Measurements from ENCODE around the gene KCTD16.

Gene KCTD16

DNA sequence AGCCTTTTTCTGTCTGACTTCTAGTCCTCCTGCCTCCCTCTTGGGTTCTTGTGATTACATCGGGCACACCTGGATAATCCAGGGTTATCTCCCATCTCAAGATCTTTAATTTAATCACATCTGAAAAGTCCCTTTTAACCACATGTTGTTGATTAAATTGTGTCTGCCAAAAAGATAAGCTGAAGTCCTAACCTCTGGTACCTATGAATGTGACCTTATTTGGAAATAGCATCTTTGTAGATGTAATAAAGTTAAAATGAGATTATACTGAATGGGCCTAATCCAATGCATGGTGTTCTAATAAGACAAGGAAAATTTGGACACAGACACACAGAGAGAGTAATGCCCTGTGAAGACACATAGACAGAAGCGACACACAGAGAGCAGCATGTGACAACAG is 232.4 kb downstream of the KCTD16 start:
- H3K79me2 ChIP-seq (ENCODE audit: insufficient read depth, low read length): no peaks in the 10 kb centered on the region
- H3K27me3 ChIP-seq (ENCODE audit: insufficient read depth, low read length, poor library complexity): peaks cover 5% of the 10 kb centered on the region
- H3K27ac ChIP-seq (ENCODE audit: low read length): no peak overlapping the region
- no peak for TF ChIP-seq EZH2 (IDR thresholded peaks at IDR 0.05; ENCODE audit: borderline replicate concordance, low read depth, low read length, severe bottlenecking)
- no peak for TF ChIP-seq CTCF (IDR thresholded peaks at IDR 0.05; ENCODE audit: borderline replicate concordance, extremely low read depth, low read length, poor library complexity, severe bottlenecking)
- no peaks in the 10 kb centered on the region for H3K4me1 ChIP-seq (ENCODE audit: insufficient read depth, low read length)
- ATAC-seq (ENCODE audit: insufficient read depth, low read depth): no peak
- DNase-seq: no peak
- no peak overlapping the region for H3K9ac ChIP-seq (ENCODE audit: low read depth, low read length)
- H3K9me3 ChIP-seq (ENCODE audit: insufficient read depth, low read length, severe bottlenecking): no peaks in the 10 kb centered on the region
- no peak overlapping the region for H3K4me3 ChIP-seq (ENCODE audit: low read depth in 1 of 2, low read length in 2 of 2)
- H2AFZ ChIP-seq (ENCODE audit: low read depth, low read length): no peak overlapping the region
- no peak overlapping the region for H3K4me2 ChIP-seq (ENCODE audit: insufficient read depth, low read length)
- H4K20me1 ChIP-seq (ENCODE audit: insufficient read depth, low read length): no peaks in the 10 kb centered on the region
- H3K36me3 ChIP-seq (ENCODE audit: insufficient read depth, low read length): no peaks in the 10 kb centered on the region

DNA sequence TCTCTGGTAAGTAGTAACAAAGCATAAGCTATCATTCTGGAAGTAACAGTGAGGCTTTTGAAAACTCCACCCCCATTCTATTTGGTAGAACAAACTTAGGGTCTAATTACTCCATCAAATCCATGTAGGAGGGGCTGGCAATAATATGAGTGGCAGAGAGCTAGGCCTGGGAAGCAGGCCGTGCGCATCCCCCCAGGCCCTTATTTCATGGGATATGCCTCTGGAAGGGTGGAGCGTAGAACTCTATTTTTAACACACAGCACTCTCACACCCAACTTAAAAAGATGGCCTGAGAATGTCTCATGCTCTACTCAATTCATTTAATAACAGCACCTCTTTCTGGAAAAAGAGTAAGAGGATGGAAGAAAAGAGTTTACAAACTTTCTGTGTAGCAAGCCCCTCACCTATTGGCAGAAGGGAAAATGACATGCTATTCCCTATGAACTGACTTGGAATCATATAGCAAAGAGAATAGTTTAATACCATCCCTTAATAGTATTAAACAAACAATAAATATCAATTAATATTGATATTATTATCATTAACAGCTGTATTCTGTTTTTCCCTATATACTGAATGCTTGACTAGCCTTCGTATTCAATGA is 233.2 kb downstream of the KCTD16 start:
- H3K79me2 ChIP-seq (ENCODE audit: insufficient read depth, low read length): no peaks in the 10 kb centered on the region
- no peak for DNase-seq

GRCh38 chr5:144404672-144405071 is 234.0 kb downstream of the KCTD16 start:
- ATAC-seq (ENCODE audit: insufficient read depth, low read depth): no peak
- H3K9ac ChIP-seq (ENCODE audit: low read depth, low read length): no peak overlapping the region
- H3K9me3 ChIP-seq (ENCODE audit: insufficient read depth, low read length, severe bottlenecking): no peaks in the 10 kb centered on the region
- no peak overlapping the region for H2AFZ ChIP-seq (ENCODE audit: low read depth, low read length)
- no peaks in the 10 kb centered on the region for H3K4me1 ChIP-seq (ENCODE audit: insufficient read depth, low read length)
- TF ChIP-seq CTCF (IDR thresholded peaks at IDR 0.05; ENCODE audit: borderline replicate concordance, extremely low read depth, low read length, poor library complexity, severe bottlenecking) (no peak), EZH2 (IDR thresholded peaks at IDR 0.05; ENCODE audit: borderline replicate concordance, low read depth, low read length, severe bottlenecking) (no peak)
- no peak overlapping the region for H3K4me3 ChIP-seq (ENCODE audit: low read depth in 1 of 2, low read length in 2 of 2)
- no peaks in the 10 kb centered on the region for H3K36me3 ChIP-seq (ENCODE audit: insufficient read depth, low read length)
- no peak overlapping the region for H3K27ac ChIP-seq (ENCODE audit: low read length)
- peaks cover 5% of the 10 kb centered on the region for H3K27me3 ChIP-seq (ENCODE audit: insufficient read depth, low read length, poor library complexity)
- no peak for DNase-seq
- H4K20me1 ChIP-seq (ENCODE audit: insufficient read depth, low read length): no peaks in the 10 kb centered on the region
- H3K4me2 ChIP-seq (ENCODE audit: insufficient read depth, low read length): no peak overlapping the region
- no peaks in the 10 kb centered on the region for H3K79me2 ChIP-seq (ENCODE audit: insufficient read depth, low read length)

More for the DNA sequence above, 233.2 kb downstream of the KCTD16 start:
- Histone ChIP-seq H3K27me3 (ENCODE audit: insufficient read depth, low read length, poor library complexity) (peaks cover 5% of the 10 kb centered on the region), H3K27ac (ENCODE audit: low read length) (no peak overlapping the region), H3K4me2 (ENCODE audit: insufficient read depth, low read length) (no peak overlapping the region), H3K9me3 (ENCODE audit: insufficient read depth, low read length, severe bottlenecking) (no peaks in the 10 kb centered on the region), H3K9ac (ENCODE audit: low read depth, low read length) (no peak overlapping the region), H3K4me1 (ENCODE audit: insufficient read depth, low read length) (no peaks in the 10 kb centered on the region), H2AFZ (ENCODE audit: low read depth, low read length) (no peak overlapping the region), H3K4me3 (ENCODE audit: low read depth in 1 of 2, low read length in 2 of 2) (no peak overlapping the region), H4K20me1 (ENCODE audit: insufficient read depth, low read length) (no peaks in the 10 kb centered on the region), H3K36me3 (ENCODE audit: insufficient read depth, low read length) (no peaks in the 10 kb centered on the region)
- TF ChIP-seq CTCF (IDR thresholded peaks at IDR 0.05; ENCODE audit: borderline replicate concordance, extremely low read depth, low read length, poor library complexity, severe bottlenecking) (no peak), EZH2 (IDR thresholded peaks at IDR 0.05; ENCODE audit: borderline replicate concordance, low read depth, low read length, severe bottlenecking) (no peak)
- ATAC-seq (ENCODE audit: insufficient read depth, low read depth): no peak
